Activated CD4-positive, alpha-beta T cell treated with anti-CD3 and anti-CD28 coated beads, Interleukin-2, amount 10 ng/mL, durations not matched to agents 7 days and 5 days (primary cell): Measurements from ENCODE around the gene CD81. TPM values are rescaled to one million over a fixed set of nuclear protein-coding genes. Genes with fewer than 3 reads are reported as not detected.

Experiments
- CTCF ChIA-PET: fragments of 350-600 bp; sonication (Branson Sonifier 250); formaldehyde crosslinking; loops from one replicate; lab custom pipeline; 2021; ENCODE audit warnings: antibody characterized with exemption; lab: Charles Lee
- POLR2A ChIA-PET: fragments of 350-600 bp; sonication (Branson Sonifier 250); formaldehyde crosslinking; loops from one replicate; lab custom pipeline; 2021; ENCODE audit warnings: antibody characterized with exemption; lab: Charles Lee
- DNase-seq: peaks from one replicate; pipeline ENCODE4 v3.0.0-alpha.2; 2020
- H3K27ac Mint-ChIP-seq: one replicate; pipeline ENCODE4 v1.8.0; 2021; ENCODE audit warnings: mild to moderate bottlenecking, moderate library complexity, mixed read lengths
- H3K27me3 Mint-ChIP-seq: one replicate; pipeline ENCODE4 v1.8.0; 2021; ENCODE audit warnings: mixed read lengths
- H3K36me3 Mint-ChIP-seq: one replicate; pipeline ENCODE4 v1.8.0; 2021; ENCODE audit warnings: low read depth, mixed read lengths
- H3K4me1 Mint-ChIP-seq: one replicate; pipeline ENCODE4 v1.8.0; 2021; ENCODE audit warnings: mixed read lengths
- H3K4me3 Mint-ChIP-seq: one replicate; pipeline ENCODE4 v1.8.0; 2021; ENCODE audit warnings: mild to moderate bottlenecking, moderate library complexity, mixed read lengths
- H3K9me3 Mint-ChIP-seq: one replicate; pipeline ENCODE4 v1.8.0; 2021; ENCODE audit warnings: mixed read lengths
- total RNA-seq, 2 experiments: library from RNA; stranded (reverse); gene quantifications; one replicate each; pipeline ENCODE4 v1.2.3, GENCODE V29; 2021

The CD81 gene
- total RNA-seq, 2 experiments from 2014 or later: 137 to 157 TPM

DNA sequence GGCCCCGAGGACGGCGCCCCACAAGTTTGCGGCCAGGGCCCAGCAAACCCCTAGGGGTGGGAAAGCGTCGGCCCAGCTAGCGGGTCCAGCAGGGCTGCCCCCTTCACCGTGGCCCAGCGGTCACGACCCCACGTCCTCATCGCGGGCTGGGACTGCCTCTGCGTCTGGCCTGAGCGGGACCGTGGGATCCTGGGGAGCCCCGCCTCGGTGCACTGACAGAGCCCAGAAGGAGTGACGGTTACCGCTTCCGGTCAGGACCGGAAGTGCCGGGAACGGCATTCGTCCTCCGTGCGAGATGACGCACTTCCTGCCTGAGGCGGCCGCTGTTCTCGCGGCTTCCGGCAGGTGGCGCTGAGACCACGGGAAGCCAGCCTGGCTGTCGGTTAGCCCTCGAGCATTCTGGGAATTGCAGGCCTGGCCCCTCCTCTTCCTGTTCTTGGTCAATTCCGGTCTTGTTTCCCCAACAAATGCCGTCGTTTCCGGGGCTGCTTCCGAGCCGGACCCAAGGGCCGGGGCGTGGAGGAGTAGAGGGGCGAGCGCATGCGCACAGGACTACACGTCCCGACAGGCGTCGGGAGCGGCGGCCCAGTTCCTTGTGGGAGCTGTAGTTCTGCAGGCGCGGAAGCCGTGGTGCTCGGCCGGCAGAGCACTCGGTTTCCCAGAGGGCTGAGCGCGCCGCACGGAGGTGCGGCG is 23.1 kb downstream of the CD81 start, which contains the start of gene TSSC4:
TSS of gene TSSC4 (plus strand) at position 682 of the 693 bp plus-strand sequence. CDS start 1,884 bp downstream, outside the sequence.
- Mint-ChIP-seq H3K27ac (peak within 1 kb of the TSS; percentile 91), H3K36me3 (peaks cover 16% of the 10 kb centered on the region), H3K4me3 (peak within 1 kb of the TSS; percentile 91), H3K27me3 (no peaks in the 10 kb centered on the region), H3K9me3 (no peaks in the 10 kb centered on the region), H3K4me1 (peaks cover 22% of the 10 kb centered on the region)
- POLR2A ChIA-PET: interaction anchor here (0.7 kb wide), 1 partner anchor 566 kb away, joined by 3 read pairs; no protein-coding TSS in a partner anchor
- CTCF ChIA-PET: interaction anchor here (0.6 to 3.6 kb wide), 27 partner anchors 8 to 529 kb away, joined by 3 to 38 read pairs (median 4); partner anchors contain the start of genes CD81 and PHLDA2
- peak; percentile 99 for DNase-seq

DNA sequence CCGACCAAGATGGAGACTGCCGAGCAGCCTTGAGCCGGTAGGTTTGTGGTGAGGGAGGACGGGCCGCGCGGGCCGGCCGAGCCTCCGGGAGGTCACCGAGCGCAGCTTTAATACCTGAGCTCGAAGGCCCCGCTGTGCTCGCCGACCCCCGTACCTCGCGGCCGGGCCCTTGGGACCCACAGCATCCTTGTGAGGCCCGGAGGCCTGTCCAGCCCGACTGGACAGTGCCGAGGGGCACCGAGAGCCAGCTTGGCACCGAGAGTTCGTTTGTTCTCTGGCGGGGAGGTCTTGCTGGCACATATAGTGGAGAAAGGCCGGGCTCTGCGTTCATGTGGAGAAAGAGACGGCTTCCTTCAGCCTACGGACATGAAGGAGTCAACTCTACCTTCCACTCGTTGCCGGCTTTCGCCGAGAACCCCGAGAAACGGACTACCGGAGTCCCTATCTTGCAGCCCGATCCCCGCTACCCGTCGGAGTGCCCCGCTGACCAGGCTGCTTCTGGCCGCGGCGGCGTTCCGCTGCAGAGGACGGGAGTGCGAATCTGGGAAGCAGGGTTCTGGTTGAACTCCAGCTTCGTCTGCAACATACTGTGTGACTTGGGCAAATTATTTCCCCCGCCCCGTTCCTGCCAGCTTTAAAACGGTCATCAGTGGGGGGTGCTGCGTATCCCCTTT is 23.8 kb downstream of the CD81 start:
- ChIA-PET CTCF (interaction anchor here (0.6 to 3.6 kb wide), 26 partner anchors 8 to 529 kb away, joined by 3 to 38 read pairs (median 4); partner anchors contain the start of genes CD81 and PHLDA2), POLR2A (interaction anchor here (0.7 kb wide), 1 partner anchor 565 kb away, joined by 3 read pairs; no protein-coding TSS in a partner anchor)
- H3K27ac Mint-ChIP-seq: peak overlapping the region; percentile 91
- no peak for DNase-seq
- no peaks in the 10 kb centered on the region for H3K9me3 Mint-ChIP-seq
- H3K27me3 Mint-ChIP-seq: no peaks in the 10 kb centered on the region
- H3K4me1 Mint-ChIP-seq: peaks cover 22% of the 10 kb centered on the region
- H3K36me3 Mint-ChIP-seq: peaks cover 16% of the 10 kb centered on the region
- peak overlapping the region; percentile 91 for H3K4me3 Mint-ChIP-seq

DNA sequence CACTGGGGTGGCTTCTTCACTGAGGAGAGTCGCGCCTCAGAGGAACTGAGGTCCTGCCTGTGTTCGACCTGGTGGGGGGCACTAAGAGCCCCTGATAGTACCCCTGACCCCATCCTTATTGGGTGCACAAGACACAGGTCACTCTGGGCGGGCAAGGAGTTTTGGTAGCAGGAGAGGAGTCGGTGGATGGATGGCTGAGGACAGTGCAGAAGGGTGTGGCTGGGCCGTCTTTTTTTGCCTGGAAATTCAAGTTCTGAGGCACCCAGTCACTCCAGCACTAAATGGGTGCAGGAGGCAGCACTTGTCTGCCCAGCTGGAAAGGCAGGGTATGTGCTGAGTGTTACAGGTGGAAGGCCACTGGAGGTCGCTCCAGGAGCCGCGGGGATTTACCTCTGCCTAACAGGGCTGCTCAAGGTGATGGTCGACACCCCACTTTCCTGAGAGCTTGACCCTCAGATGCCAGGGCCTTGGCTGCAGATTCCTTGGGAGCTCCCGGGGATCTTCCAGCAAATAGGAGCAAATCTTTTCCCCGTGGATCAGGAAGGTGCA is 24.4 kb downstream of the CD81 start:
- DNase-seq: no peak
- Mint-ChIP-seq H3K4me1 (peaks cover 22% of the 10 kb centered on the region), H3K27ac (peak overlapping the region; percentile 91), H3K36me3 (peaks cover 16% of the 10 kb centered on the region), H3K9me3 (no peaks in the 10 kb centered on the region), H3K27me3 (no peaks in the 10 kb centered on the region), H3K4me3 (peak overlapping the region; percentile 91)
- CTCF ChIA-PET: interaction anchor here (1.0 to 3.6 kb wide), 13 partner anchors 8 to 487 kb away, joined by 3 to 38 read pairs (median 5); no protein-coding TSS in a partner anchor
- POLR2A ChIA-PET: no interaction called here

DNA sequence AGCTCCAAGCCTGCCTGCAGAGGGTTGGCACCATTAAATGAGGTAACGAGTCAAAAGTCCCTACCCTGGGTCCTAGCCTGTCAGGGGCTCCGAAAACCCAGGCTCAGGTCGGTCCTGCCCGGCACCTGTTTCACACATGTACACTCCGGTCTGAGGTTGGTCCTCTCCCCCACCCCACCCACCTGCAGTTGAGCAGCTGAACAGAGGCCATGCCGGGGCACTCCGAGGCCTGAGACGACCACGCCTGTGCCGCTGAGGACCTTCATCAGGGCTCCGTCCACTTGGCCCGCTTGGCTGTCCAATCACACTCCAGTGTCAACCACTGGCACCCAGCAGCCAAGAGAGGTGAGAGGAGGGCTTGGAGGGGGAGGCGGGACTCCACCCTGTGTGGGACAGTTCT is 25.0 kb downstream of the CD81 start:
- no peak for DNase-seq
- no peaks in the 10 kb centered on the region for H3K27me3 Mint-ChIP-seq
- ChIA-PET POLR2A (no interaction called here), CTCF (interaction anchor here (2.9 to 3.6 kb wide), 4 partner anchors 11 to 97 kb away, joined by 11 to 38 read pairs (median 22); no protein-coding TSS in a partner anchor)
- peak overlapping the region; percentile 91 for H3K4me3 Mint-ChIP-seq
- peaks cover 14% of the 10 kb centered on the region for H3K36me3 Mint-ChIP-seq
- H3K27ac Mint-ChIP-seq: peak overlapping the region; percentile 25
- no peaks in the 10 kb centered on the region for H3K9me3 Mint-ChIP-seq
- H3K4me1 Mint-ChIP-seq: peaks cover 22% of the 10 kb centered on the region

DNA sequence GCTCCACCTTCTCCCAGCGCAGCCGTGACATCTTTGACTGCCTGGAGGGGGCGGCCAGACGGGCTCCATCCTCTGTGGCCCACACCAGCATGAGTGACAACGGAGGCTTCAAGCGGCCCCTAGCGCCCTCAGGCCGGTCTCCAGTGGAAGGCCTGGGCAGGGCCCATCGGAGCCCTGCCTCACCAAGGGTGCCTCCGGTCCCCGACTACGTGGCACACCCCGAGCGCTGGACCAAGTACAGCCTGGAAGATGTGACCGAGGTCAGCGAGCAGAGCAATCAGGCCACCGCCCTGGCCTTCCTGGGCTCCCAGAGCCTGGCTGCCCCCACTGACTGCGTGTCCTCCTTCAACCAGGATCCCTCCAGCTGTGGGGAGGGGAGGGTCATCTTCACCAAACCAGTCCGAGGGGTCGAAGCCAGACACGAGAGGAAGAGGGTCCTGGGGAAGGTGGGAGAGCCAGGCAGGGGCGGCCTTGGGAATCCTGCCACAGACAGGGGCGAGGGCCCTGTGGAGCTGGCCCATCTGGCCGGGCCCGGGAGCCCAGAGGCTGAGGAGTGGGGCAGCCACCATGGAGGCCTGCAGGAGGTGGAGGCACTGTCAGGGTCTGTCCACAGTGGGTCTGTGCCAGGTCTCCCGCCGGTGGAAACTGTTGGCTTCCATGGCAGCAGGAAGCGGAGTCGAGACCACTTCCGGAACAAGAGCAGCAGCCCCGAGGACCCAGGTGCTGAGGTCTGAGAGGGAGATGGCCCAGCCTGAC is 26.0 kb downstream of the CD81 start:
- Mint-ChIP-seq H3K27me3 (no peaks in the 10 kb centered on the region), H3K4me1 (peaks cover 19% of the 10 kb centered on the region), H3K4me3 (peak overlapping the region; percentile 91), H3K9me3 (no peaks in the 10 kb centered on the region), H3K27ac (no peak overlapping the region), H3K36me3 (peaks cover 9% of the 10 kb centered on the region)
- no peak for DNase-seq
- ChIA-PET CTCF (interaction anchor here (0.6 to 3.0 kb wide), 4 partner anchors 16 to 1453 kb away, joined by 3 to 21 read pairs (median 4); no protein-coding TSS in a partner anchor), POLR2A (no interaction called here)

DNA sequence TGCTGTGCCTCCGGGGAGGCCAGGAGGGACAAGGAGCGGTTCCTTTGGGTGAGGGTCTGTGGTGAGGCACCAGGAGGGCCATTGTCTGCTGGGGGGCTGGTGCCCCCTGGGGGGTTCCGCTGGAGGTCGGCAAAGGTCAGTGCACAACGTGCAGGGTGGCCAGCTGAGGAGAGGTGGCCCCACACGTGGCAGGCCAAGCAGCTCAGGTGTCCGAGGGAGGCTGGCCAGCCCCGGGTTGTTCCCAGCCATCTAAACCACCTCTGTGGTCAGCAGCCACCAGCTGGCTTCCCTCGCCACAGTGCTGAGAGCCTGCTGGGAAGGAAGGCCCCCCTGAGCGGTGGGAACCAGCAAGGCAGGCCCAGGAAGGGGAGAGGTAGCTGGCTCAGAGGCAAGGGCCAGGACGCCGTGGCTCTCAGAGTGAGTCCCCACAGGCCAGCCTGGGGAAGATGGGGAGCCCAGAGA is 27.7 kb downstream of the CD81 start:
- DNase-seq: no peak
- no peaks in the 10 kb centered on the region for H3K9me3 Mint-ChIP-seq
- peaks cover 16% of the 10 kb centered on the region for H3K4me1 Mint-ChIP-seq
- ChIA-PET POLR2A (no interaction called here), CTCF (interaction anchor here (0.7 kb wide), 1 partner anchor 31 kb away, joined by 3 read pairs; no protein-coding TSS in a partner anchor)
- H3K27ac Mint-ChIP-seq: peak overlapping the region; percentile 25
- H3K27me3 Mint-ChIP-seq: no peaks in the 10 kb centered on the region
- peaks cover 9% of the 10 kb centered on the region for H3K36me3 Mint-ChIP-seq
- no peak overlapping the region for H3K4me3 Mint-ChIP-seq

DNA sequence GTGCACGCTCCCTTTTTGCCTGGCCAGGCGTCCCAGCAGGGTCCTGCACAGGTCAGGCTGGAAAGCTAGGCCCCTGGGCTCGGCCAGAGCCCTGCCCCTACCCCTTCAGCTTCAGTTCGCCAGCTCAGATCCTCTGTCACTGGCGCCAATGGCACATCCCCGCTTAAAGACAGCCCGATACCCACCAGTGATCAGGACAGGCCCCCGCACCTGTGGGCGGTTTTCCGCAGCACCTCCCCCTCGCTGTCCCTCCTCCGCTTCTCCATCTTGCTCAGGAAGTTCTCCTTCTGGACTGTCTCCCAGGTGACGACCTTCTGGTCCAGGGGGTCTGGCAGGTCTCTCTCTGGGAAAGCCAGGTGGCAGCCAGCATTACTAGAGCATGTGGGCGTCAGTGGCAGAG is 29.3 kb downstream of the CD81 start:
- ChIA-PET POLR2A (no interaction called here), CTCF (no interaction called here)
- DNase-seq: no peak
- no peaks in the 10 kb centered on the region for H3K27me3 Mint-ChIP-seq
- H3K36me3 Mint-ChIP-seq: peaks cover 9% of the 10 kb centered on the region
- H3K4me3 Mint-ChIP-seq: no peak overlapping the region
- peaks cover 12% of the 10 kb centered on the region for H3K4me1 Mint-ChIP-seq
- no peaks in the 10 kb centered on the region for H3K9me3 Mint-ChIP-seq
- H3K27ac Mint-ChIP-seq: no peak overlapping the region

DNA sequence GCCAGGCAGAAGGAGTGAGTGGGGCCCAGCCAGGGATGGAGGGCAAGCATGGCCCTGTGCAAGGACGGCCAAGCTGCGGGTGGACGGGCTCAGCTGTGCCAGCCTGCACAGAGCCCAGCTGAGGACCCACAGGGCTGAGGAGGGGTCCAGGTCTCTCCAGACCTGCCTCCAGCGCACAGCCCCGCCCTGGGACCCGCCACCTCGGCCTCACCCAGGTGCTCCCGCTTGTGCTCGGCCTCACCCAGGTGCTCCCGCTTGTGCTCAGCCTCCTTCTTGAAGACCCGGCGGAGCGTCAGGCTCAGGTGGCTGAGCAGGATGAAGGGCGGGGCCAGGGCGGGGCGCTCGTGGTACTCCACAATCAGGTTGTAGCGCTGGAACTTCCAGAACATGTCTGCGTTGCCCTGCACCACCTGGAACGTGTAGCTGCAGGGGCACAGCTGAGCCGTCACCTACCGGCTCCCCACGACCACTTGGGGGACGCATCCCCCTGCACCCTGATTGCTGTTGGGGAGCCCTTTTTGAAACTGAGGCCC is 29.8 kb downstream of the CD81 start:
- peaks cover 9% of the 10 kb centered on the region for H3K36me3 Mint-ChIP-seq
- ChIA-PET CTCF (no interaction called here), POLR2A (no interaction called here)
- no peak for DNase-seq
- H3K9me3 Mint-ChIP-seq: no peaks in the 10 kb centered on the region
- H3K27me3 Mint-ChIP-seq: no peaks in the 10 kb centered on the region
- no peak overlapping the region for H3K4me3 Mint-ChIP-seq
- peaks cover 7% of the 10 kb centered on the region for H3K4me1 Mint-ChIP-seq
- H3K27ac Mint-ChIP-seq: no peak overlapping the region

DNA sequence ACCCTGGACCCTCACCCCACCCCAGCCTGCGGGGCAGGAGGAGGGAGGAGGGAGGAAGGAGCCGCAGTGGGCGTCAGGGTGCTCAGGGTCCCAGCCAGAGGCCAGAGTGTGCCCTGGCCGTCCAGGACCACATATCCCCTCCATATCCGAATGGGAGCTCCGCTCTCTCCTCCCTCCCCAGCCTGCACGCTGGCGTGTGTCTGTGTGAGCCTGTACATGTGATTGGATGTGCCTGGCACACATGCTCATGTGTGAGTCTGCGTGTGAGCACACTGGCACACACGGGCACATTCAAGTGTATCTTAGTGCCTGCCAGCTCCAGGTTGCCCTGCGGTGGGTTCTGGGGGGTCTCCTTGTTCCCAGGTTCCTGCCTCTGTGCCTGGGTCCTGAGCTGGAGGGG is 31.6 kb downstream of the CD81 start:
- DNase-seq: no peak
- H3K27ac Mint-ChIP-seq: no peak overlapping the region
- ChIA-PET POLR2A (no interaction called here), CTCF (interaction anchor here (0.7 to 4.0 kb wide), 5 partner anchors 8 to 213 kb away, joined by 3 to 20 read pairs (median 3); partner anchors contain the start of gene TSSC4)
- H3K4me3 Mint-ChIP-seq: no peak overlapping the region
- H3K27me3 Mint-ChIP-seq: no peaks in the 10 kb centered on the region
- H3K36me3 Mint-ChIP-seq: no peaks in the 10 kb centered on the region
- H3K9me3 Mint-ChIP-seq: no peaks in the 10 kb centered on the region
- no peaks in the 10 kb centered on the region for H3K4me1 Mint-ChIP-seq

DNA sequence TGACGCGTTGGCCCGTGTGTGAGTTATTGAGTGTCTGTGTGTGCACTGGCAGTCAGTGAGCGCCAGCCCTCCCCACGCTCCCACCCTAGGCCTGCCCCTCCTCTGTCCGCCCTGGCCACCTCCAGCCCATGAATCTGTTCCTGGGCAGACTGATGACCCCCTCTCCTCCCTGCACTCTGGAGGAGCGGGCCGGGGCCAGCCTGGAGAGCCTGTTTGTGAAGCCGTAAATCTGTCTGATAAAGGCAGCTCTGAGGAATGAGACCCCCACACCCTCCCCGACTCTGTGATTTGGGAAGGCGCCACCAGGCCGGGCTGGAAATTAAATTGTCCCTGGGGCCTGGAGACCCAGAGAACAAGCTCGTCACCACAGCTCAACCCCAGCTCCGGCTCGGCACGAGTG is 32.0 kb downstream of the CD81 start:
- ChIA-PET CTCF (interaction anchor here (0.7 to 4.0 kb wide), 5 partner anchors 8 to 214 kb away, joined by 3 to 20 read pairs (median 3); partner anchors contain the start of gene TSSC4), POLR2A (no interaction called here)
- no peaks in the 10 kb centered on the region for H3K27me3 Mint-ChIP-seq
- no peak for DNase-seq
- no peak overlapping the region for H3K4me3 Mint-ChIP-seq
- H3K27ac Mint-ChIP-seq: no peak overlapping the region
- H3K4me1 Mint-ChIP-seq: no peaks in the 10 kb centered on the region
- no peaks in the 10 kb centered on the region for H3K9me3 Mint-ChIP-seq
- H3K36me3 Mint-ChIP-seq: no peaks in the 10 kb centered on the region

DNA sequence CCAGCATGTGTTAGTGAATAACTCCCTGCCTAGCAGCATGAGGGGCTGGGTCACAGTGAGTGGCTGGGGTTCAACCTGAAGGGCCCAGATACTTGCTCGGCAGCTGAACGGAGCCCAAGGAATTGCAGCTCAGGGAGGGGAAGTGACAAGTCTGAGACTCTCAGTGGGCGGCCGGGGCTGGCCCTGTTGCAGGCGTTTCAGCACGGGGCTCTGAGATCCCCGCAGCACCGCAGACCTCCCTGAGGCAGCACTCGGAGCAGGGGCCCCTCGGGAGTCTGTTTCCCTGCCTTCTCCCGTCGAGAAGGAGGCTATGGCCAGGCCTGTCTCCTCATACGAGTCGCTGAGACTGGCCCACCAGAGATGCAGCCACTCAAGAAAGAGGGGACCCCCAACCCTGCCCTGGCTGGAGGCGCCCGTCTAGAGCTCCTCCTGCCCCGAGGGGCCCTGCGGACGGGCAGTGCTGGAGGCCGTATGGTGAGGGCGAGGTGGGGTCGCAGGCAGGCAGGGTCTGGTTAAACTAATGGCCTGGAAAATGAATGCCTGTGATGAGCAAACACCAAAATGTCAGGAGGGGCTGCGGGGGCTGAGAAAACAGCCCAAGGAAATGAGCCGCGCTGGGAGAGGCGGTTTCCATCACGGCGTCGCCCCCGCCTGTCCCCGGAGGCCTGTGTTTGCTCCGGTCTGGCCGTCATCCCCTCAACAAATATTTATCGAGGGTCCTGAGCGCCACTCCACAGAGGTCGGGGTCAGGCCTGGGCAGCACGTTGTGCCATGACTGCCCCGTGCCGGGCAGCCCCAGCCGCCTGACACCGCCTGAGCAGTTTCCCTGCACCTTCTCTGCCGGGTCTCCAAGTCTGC is 32.7 kb downstream of the CD81 start:
- no peaks in the 10 kb centered on the region for H3K36me3 Mint-ChIP-seq
- no peak for DNase-seq
- H3K27me3 Mint-ChIP-seq: no peaks in the 10 kb centered on the region
- no peaks in the 10 kb centered on the region for H3K9me3 Mint-ChIP-seq
- no peak overlapping the region for H3K27ac Mint-ChIP-seq
- ChIA-PET POLR2A (no interaction called here), CTCF (interaction anchor here (1.1 to 4.0 kb wide), 5 partner anchors 9 to 215 kb away, joined by 3 to 20 read pairs (median 3); partner anchors contain the start of gene TSSC4)
- no peak overlapping the region for H3K4me3 Mint-ChIP-seq
- H3K4me1 Mint-ChIP-seq: no peaks in the 10 kb centered on the region
